OCI-LY1 (cell line): ENCODE measurements around the gene ZNF672.

Experiments
- H2AFZ ChIP-seq: fragments of 200-600 bp; sonication (generic), shearing (Covaris generic); 2 replicates; pipeline ENCODE4 v1.6.0; 2014; ENCODE audit warnings: antibody characterized with exemption, mild to moderate bottlenecking, low read length
- H3F3A ChIP-seq: fragments of 200-600 bp; sonication (generic), shearing (Covaris generic); 2 replicates; pipeline ENCODE4 v1.6.0; 2014; ENCODE audit warnings: mild to moderate bottlenecking, antibody characterized with exemption, low read length, moderate library complexity; ENCODE audit not compliant: insufficient read depth
- H3K27ac ChIP-seq: fragments of 200-600 bp; sonication (generic); 2 replicates; pipeline ENCODE4 v1.5.1; 2014; ENCODE audit warnings: low read length, mixed run types, mild to moderate bottlenecking, low read depth; ENCODE audit not compliant: poor library complexity, severe bottlenecking
- H3K27me3 ChIP-seq: fragments of 200-600 bp; sonication (generic); 2 replicates; pipeline ENCODE4 v1.6.0; 2014; ENCODE audit warnings: antibody characterized with exemption, mild to moderate bottlenecking, low read length, moderate library complexity; ENCODE audit not compliant: insufficient read depth
- H3K36me3 ChIP-seq: fragments of 200-600 bp; sonication (generic); 2 replicates; pipeline ENCODE4 v1.6.1; 2014; ENCODE audit warnings: mild to moderate bottlenecking, antibody characterized with exemption, low read length, moderate library complexity, mixed read lengths; ENCODE audit not compliant: insufficient read depth
- H3K4me1 ChIP-seq: fragments of 200-600 bp; sonication (generic); 2 replicates; pipeline ENCODE4 v1.5.1; 2014; ENCODE audit warnings: mild to moderate bottlenecking, low read length, moderate library complexity; ENCODE audit not compliant: insufficient read depth, severe bottlenecking
- H3K4me2 ChIP-seq: fragments of 200-600 bp; sonication (generic), shearing (Covaris generic); 2 replicates; pipeline ENCODE4 v1.6.1; 2014; ENCODE audit warnings: low read length
- H3K4me3 ChIP-seq: fragments of 200-600 bp; sonication (generic); 2 replicates; pipeline ENCODE4 v1.5.1; 2014; ENCODE audit warnings: low read length, low read depth, mild to moderate bottlenecking, mixed read lengths; ENCODE audit not compliant: poor library complexity, severe bottlenecking
- H3K79me2 ChIP-seq: fragments of 200-600 bp; shearing (Covaris generic); 2 replicates; pipeline ENCODE4 v1.6.1; 2016; ENCODE audit warnings: mixed run types, low read length, mixed read lengths; ENCODE audit not compliant: insufficient read depth
- H3K9ac ChIP-seq: fragments of 200-600 bp; sonication (generic), shearing (Covaris generic); 2 replicates; pipeline ENCODE4 v1.6.1; 2014; ENCODE audit warnings: mild to moderate bottlenecking, low read length, mixed read lengths
- H3K9me2 ChIP-seq: fragments of 200-600 bp; sonication (generic), shearing (Covaris generic); 2 replicates; pipeline ENCODE4 v1.6.1; 2014; ENCODE audit warnings: low read depth, mild to moderate bottlenecking, low read length, mixed read lengths
- H3K9me3 ChIP-seq: fragments of 200-600 bp; shearing (Covaris generic); 2 replicates; pipeline ENCODE4 v1.6.1; 2014; ENCODE audit warnings: low read length, mixed read lengths
- H4K20me1 ChIP-seq: fragments of 200-600 bp; sonication (generic), shearing (Covaris generic); 2 replicates; pipeline ENCODE4 v1.6.0; 2016; ENCODE audit warnings: mild to moderate bottlenecking, low read length; ENCODE audit not compliant: insufficient read depth
- CTCF ChIP-seq: fragments of 200-600 bp; sonication (generic), shearing (Covaris generic); IDR thresholded peaks from 2 replicates; pipeline ENCODE4 v1.5.1; 2017; ENCODE audit warnings: mild to moderate bottlenecking, antibody characterized with exemption, low read length, moderate library complexity, mixed read lengths
- EZH2 ChIP-seq: fragments of 200-600 bp; sonication (generic), shearing (Covaris generic); IDR thresholded peaks from 2 replicates; pipeline ENCODE4 v1.8.0; 2017; ENCODE audit warnings: borderline replicate concordance, mixed run types, mild to moderate bottlenecking, antibody characterized with exemption, low read length, moderate library complexity, mixed read lengths

ZNF672 gene

GRCh38 chr1:248894837-248895236 is 56.8 kb downstream of the ZNF672 start:
- no peak overlapping the region for H3K27ac ChIP-seq
- H3K9me3 ChIP-seq = no peaks in the 10 kb centered on the region
- no peaks in the 10 kb centered on the region for H3K79me2 ChIP-seq
- no peaks in the 10 kb centered on the region for H3K36me3 ChIP-seq
- no peaks in the 10 kb centered on the region for H3K4me1 ChIP-seq
- H3F3A ChIP-seq = no peaks in the 10 kb centered on the region
- no peak overlapping the region for H2AFZ ChIP-seq
- TF ChIP-seq EZH2 = no peak
- no peak for TF ChIP-seq CTCF
- no peak overlapping the region for H3K9ac ChIP-seq
- no peaks in the 10 kb centered on the region for H3K9me2 ChIP-seq
- H3K4me2 ChIP-seq = no peak overlapping the region
- H4K20me1 ChIP-seq = no peaks in the 10 kb centered on the region
- peaks cover 5% of the 10 kb centered on the region; the same call in 1 of the 2 replicates for H3K27me3 ChIP-seq
- no peak overlapping the region for H3K4me3 ChIP-seq

GRCh38 chr1:248897412-248898337 is 59.7 kb downstream of the ZNF672 start:
- Histone ChIP-seq H3K27me3 (peaks cover 5% of the 10 kb centered on the region; the same call in 1 of the 2 replicates), H4K20me1 (no peaks in the 10 kb centered on the region), H3K9ac (no peak overlapping the region), H3K9me2 (no peaks in the 10 kb centered on the region), H3F3A (no peaks in the 10 kb centered on the region), H3K4me2 (no peak overlapping the region), H3K27ac (no peak overlapping the region), H3K4me3 (no peak overlapping the region), H3K9me3 (no peaks in the 10 kb centered on the region), H2AFZ (no peak overlapping the region), H3K4me1 (no peaks in the 10 kb centered on the region), H3K79me2 (no peaks in the 10 kb centered on the region), H3K36me3 (no peaks in the 10 kb centered on the region)
- TF ChIP-seq CTCF = no peak
- TF ChIP-seq EZH2 = no peak
